Activated T-cell treated with anti-CD3 and anti-CD28 coated beads, Interleukin-2, amount 50 U/mL, for 72 hours (primary cell): ENCODE data around the gene SPINK1. TPM values are rescaled to one million over a fixed set of nuclear protein-coding genes. Genes with fewer than 3 reads are reported as not detected.
"Not testable (repeated sequence)": the region's sequence is repeated elsewhere in the genome, so short reads cannot be mapped to it uniquely, and the experiment has no call there.

Experiments
- ATAC-seq, 2 donors: fragments of 150-1000 bp; cut with Tn5 transposase; replicated peaks in 1 of 2; 2 replicates each; pipeline ENCODE4 v1.10.0; 2021; ENCODE audit warnings: moderate library complexity in 2 of 2, mild to moderate bottlenecking in 1 of 2
- DNase-seq, 2 donors: peaks; one replicate each; pipeline ENCODE4 v3.0.0; 2021 to 2022; ENCODE audit warnings: mixed read lengths in 1 of 2
- H3K27ac Mint-ChIP-seq: one replicate; pipeline ENCODE4 v1.8.0; 2022; ENCODE audit warnings: mild to moderate bottlenecking, moderate library complexity, mixed read lengths
- H3K27me3 Mint-ChIP-seq: one replicate; pipeline ENCODE4 v1.8.0; 2022; ENCODE audit warnings: low read depth, mixed read lengths
- H3K36me3 Mint-ChIP-seq, 2 donors: one replicate each; pipeline ENCODE4 v1.8.0; 2022; ENCODE audit warnings: mixed read lengths in 2 of 2, mild to moderate bottlenecking in 1 of 2; ENCODE audit not compliant: insufficient read depth in 2 of 2
- H3K4me1 Mint-ChIP-seq: one replicate; pipeline ENCODE4 v1.8.0; 2022; ENCODE audit warnings: low read depth, mixed read lengths
- H3K4me3 Mint-ChIP-seq, 2 donors: one replicate each; pipeline ENCODE4 v1.8.0; 2022; ENCODE audit warnings: mild to moderate bottlenecking in 2 of 2, mixed read lengths in 2 of 2, moderate library complexity in 2 of 2
- H3K9me3 Mint-ChIP-seq, 2 donors: one replicate each; pipeline ENCODE4 v1.8.0; 2022; ENCODE audit warnings: mixed read lengths in 2 of 2
- total RNA-seq, 2 donors: library from RNA; stranded (reverse); gene quantifications; one replicate each; pipeline ENCODE4 v1.2.3, GENCODE V29; 2022

The SPINK1 gene
- total RNA-seq, 2 donors from 2014 or later, result not detected

DNA sequence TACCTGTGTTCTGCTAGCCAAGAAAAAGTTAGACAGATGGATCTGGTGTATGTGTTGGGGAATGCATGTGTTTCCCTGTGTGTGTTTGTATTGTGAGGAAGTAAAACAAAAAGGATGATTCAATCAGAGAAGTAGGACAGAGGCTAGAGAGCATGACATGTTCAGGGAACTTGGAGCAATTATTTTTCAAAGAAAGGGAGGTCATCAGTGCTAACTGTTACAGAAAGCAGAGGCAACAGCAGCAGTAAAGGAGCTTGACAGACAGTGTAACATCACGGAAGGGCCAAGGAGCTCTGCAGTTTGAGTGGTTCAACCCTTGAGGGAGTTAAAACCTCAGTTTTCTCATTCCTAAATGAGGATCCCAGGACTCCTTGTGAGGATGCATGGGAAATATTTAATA, 13.2 kb downstream of the SPINK1 start:
- no peaks in the 10 kb centered on the region for H3K4me1 Mint-ChIP-seq
- no peaks in the 10 kb centered on the region for H3K27me3 Mint-ChIP-seq
- DNase-seq (no peak), ATAC-seq (no peak)
- no peak overlapping the region for H3K27ac Mint-ChIP-seq
- no peak overlapping the region for H3K4me3 Mint-ChIP-seq
- no peaks in the 10 kb centered on the region for H3K36me3 Mint-ChIP-seq
- no peaks in the 10 kb centered on the region for H3K9me3 Mint-ChIP-seq

DNA sequence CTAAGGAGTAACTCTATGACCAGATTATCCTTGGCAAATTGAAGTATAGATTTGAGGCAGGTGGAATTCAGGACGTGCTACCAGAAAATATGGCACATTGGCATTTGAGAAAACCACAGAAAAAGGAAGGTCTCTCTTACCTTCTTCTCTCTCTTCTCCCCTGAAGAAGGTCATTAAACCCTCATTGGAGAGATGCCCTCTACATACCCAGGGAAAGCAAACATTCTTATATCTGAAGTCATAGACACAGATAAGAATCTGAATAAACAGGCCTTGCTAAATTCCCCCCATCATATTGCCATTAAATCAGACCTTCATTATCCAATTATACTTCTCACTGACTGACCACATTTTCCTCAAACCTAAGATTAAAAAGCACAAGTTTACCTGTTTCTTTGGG, 17.8 kb downstream of the SPINK1 start:
- Mint-ChIP-seq H3K4me3 (no peak overlapping the region), H3K4me1 (no peaks in the 10 kb centered on the region), H3K27ac (no peak overlapping the region), H3K9me3 (no peaks in the 10 kb centered on the region), H3K27me3 (no peaks in the 10 kb centered on the region), H3K36me3 (no peaks in the 10 kb centered on the region)
- ATAC-seq (no peak), DNase-seq (no peak)

DNA sequence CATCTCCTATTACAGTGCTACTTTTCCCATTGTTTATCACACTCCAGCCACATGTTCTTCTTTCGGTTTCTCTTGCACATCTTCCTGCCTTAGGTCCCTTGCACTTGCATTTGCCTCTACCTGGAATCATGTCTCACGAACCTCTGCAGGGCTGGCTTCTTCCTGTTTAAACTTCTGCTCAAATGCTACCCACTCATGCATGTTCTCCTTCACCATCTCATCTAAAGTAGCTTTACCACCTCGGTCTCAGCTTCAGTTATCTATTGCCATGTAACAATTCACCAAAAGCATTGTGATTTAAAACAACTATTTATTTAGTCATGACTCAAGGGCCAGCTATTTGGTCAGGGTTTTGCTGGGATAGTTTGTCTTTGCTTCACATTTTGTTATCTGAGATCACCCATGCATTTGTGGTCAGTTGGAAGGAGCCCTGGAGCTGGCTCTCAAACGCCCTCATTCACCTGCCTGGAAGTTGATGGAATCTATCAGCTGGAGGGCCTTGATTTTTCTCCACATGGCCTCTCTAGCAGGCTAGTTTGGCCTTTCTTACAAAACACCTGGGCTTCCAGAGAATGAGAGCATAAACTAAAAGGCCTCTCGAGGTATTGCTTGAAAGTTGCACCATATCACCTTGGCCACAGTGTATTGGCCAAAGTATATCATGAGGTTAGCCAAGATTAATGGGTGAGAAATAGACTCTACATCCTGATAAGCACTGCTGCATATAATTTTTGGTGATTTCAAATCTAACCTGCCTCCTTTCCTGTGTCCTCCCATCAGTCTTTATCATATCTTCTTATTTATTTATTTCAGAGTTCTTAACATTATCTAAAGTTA, 21.4 kb downstream of the SPINK1 start:
- Mint-ChIP-seq H3K9me3 (no peaks in the 10 kb centered on the region), H3K27me3 (no peaks in the 10 kb centered on the region), H3K4me3 (no peak overlapping the region), H3K27ac (no peak overlapping the region), H3K36me3 (no peaks in the 10 kb centered on the region), H3K4me1 (no peaks in the 10 kb centered on the region)
- no peak for ATAC-seq
- DNase-seq, result no peak

DNA sequence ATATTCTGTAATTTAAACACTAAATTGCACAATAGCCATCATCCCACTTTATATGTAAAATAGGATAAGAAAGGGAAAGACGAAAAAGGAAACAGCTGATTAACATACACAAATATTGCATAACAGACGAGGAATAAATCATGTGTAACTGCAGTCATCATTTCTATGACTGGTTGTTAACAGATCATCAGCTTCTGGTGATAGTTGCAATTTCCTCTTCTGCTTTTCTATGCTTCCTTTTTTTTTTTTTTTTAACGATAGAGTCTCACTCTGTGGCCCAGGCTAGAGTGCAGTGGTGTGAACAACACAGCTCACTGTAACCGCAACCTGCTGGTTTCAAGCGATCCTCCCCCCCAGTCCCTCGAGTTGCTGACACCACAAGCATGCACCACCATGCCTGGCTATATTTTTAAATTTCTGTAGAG, 26.4 kb downstream of the SPINK1 start:
- no peaks in the 10 kb centered on the region for H3K9me3 Mint-ChIP-seq
- H3K27me3 Mint-ChIP-seq, result no peaks in the 10 kb centered on the region
- ATAC-seq, result peak; percentile 54 to 64
- no peak overlapping the region for H3K4me3 Mint-ChIP-seq
- DNase-seq, result peak in 1 of 2 donors; percentile 31
- no peaks in the 10 kb centered on the region for H3K4me1 Mint-ChIP-seq
- no peak overlapping the region for H3K27ac Mint-ChIP-seq
- no peaks in the 10 kb centered on the region for H3K36me3 Mint-ChIP-seq

DNA sequence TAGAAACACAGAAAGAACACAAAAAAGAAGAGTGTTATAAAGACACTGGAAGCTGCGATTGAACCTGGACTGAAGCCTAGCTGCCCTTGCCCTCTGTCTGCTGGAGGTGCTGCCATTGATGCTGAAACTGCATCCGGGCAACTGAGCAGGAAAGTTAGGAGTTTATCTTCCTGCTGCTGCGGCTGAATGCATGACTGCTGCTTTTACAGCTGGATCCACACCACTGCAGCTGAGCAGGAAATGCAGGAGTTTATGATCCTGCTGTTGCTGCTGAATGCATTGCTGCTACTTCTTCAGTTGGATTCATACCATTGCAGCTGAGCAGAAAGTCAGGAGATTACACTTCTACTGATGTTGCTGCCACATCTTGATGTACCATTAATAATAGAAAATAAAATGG, 27.1 kb downstream of the SPINK1 start:
- Mint-ChIP-seq H3K27me3 (no peaks in the 10 kb centered on the region), H3K27ac (no peak overlapping the region)
- ATAC-seq, result no peak

DNA sequence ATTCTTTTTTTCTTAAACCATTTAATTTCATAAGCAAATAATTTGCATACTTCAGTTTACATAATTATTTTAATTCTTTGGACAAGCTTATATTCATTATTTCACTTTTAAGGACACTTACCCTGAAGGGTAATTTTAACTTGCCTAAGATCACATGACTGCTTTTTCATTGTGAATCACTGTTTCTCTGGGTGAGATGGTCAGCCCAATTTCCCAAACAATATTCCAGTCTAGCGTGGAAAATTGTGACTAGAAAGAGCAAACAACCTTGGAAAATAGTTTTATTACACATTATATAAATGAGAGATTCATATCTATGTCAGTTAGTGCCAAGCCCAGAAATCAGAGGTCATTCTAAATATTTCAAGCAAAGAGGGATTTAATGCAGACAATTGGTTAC, 27.5 kb downstream of the SPINK1 start:
- H3K4me3 Mint-ChIP-seq, result no peak overlapping the region
- no peaks in the 10 kb centered on the region for H3K4me1 Mint-ChIP-seq
- no peaks in the 10 kb centered on the region for H3K9me3 Mint-ChIP-seq
- no peak for DNase-seq
- no peak overlapping the region for H3K27ac Mint-ChIP-seq
- H3K27me3 Mint-ChIP-seq, result no peaks in the 10 kb centered on the region
- no peaks in the 10 kb centered on the region for H3K36me3 Mint-ChIP-seq
- ATAC-seq, result no peak

More for the DNA sequence above, 27.1 kb downstream of the SPINK1 start:
- Mint-ChIP-seq H3K9me3 (no peaks in the 10 kb centered on the region), H3K36me3 (no peaks in the 10 kb centered on the region), H3K4me3 (no peak overlapping the region), H3K4me1 (no peaks in the 10 kb centered on the region)
- DNase-seq, result no peak

DNA sequence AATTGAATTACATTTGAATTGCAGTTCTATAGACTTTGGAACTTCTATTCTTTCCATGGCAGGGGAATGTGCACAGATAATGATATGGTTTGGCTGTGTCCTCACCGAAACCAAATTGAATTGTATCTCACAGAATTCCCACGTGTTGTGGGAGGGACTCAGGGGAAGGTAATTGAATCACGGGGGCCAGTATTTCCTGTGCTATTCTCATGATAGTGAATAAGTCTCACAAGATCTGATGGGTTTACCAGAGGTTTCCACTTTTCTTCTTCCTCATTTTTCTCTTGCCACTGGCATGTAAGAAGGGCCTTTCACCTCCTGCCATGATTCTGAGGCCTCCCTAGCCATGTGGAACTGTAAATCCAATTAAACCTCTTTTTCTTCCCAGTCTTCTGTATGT, 28.3 kb downstream of the SPINK1 start:
- H3K9me3 Mint-ChIP-seq, H3K27me3 Mint-ChIP-seq, H3K27ac Mint-ChIP-seq, H3K36me3 Mint-ChIP-seq, DNase-seq, ATAC-seq, H3K4me3 Mint-ChIP-seq, H3K4me1 Mint-ChIP-seq: not testable (repeated sequence)

DNA sequence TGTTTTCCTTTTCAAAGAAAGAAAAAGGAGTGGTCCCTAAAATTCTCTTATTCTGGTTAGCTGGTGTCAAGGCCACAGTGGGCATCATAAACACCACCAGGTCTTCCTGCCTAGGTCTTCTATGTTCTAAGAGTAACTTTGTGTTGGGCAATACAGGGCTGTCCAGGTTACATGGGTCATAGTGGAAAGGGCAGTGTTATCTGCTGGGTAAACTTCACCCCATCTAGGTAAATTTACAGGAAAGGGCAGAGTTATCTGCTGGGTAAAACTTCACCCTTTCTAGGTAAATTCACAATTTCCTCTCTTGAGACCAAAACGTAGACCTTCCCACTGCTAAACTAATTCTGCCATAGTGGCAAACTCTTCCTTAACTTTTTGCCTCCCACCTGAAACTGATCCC, 30.0 kb downstream of the SPINK1 start:
- Mint-ChIP-seq H3K9me3 (no peaks in the 10 kb centered on the region), H3K27me3 (no peaks in the 10 kb centered on the region), H3K4me3 (no peak overlapping the region), H3K36me3 (no peaks in the 10 kb centered on the region), H3K27ac (no peak overlapping the region), H3K4me1 (no peaks in the 10 kb centered on the region)
- no peak for ATAC-seq
- no peak for DNase-seq

DNA sequence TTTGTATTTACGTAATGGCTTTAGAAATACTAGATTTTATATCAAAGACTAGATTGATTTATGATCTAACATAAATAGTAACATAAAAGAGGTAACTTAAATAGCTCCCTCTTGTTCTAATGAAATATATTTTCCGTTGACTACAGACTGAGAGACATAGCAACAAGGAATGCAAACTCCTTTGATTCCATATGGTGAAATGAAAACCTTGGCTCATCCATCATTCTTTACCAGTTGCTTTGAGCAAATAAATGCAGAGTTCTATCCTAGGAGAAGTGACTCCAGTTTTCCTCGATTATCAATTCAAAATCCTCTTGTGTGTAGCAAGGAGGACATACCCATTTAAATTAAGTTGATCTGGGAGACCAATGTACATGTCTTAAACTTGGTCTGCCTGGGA, 31.0 kb downstream of the SPINK1 start:
- no peak overlapping the region for H3K4me3 Mint-ChIP-seq
- no peaks in the 10 kb centered on the region for H3K27me3 Mint-ChIP-seq
- H3K4me1 Mint-ChIP-seq, result no peaks in the 10 kb centered on the region
- H3K9me3 Mint-ChIP-seq, result no peaks in the 10 kb centered on the region
- H3K27ac Mint-ChIP-seq, result no peak overlapping the region
- ATAC-seq (no peak), DNase-seq (no peak)
- no peaks in the 10 kb centered on the region for H3K36me3 Mint-ChIP-seq

DNA sequence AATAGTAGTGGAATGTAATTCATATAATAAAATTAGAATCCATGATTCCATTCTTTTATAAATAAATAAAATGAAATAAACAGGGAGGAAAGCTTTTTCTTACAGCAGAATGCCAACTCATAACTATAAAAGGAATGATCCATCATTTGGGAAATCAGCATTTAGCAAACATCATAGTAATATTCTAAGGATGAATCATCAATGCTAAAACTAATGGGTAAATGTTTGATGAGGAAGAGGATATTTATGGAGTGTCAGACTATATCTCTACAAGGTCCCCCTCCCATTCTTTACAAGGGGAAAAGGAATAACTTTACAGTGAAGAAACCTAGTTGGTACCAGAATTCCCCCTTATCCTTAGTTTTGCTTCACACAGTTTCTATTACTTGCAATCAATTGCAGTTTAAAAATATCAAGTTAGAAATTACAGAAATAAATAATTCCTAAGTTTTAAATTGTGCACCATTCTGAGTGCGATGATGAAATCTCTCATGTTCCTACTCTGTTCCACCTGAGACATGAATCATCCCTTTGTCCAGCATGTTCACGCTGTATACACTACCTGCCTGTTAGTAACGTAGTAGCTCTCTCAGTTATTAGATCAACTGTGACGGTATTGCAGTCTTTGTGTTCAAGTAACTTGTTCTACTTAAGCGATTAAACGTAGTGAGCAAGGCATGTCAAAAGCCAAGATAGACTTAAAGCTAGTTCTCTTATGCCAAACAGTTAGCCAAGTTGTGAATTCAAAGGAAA, 34.7 kb downstream of the SPINK1 start:
- Mint-ChIP-seq H3K4me1 (no peaks in the 10 kb centered on the region), H3K9me3 (no peaks in the 10 kb centered on the region), H3K27ac (no peak overlapping the region), H3K36me3 (no peaks in the 10 kb centered on the region), H3K27me3 (no peaks in the 10 kb centered on the region), H3K4me3 (no peak overlapping the region)
- no peak for DNase-seq
- no peak for ATAC-seq

DNA sequence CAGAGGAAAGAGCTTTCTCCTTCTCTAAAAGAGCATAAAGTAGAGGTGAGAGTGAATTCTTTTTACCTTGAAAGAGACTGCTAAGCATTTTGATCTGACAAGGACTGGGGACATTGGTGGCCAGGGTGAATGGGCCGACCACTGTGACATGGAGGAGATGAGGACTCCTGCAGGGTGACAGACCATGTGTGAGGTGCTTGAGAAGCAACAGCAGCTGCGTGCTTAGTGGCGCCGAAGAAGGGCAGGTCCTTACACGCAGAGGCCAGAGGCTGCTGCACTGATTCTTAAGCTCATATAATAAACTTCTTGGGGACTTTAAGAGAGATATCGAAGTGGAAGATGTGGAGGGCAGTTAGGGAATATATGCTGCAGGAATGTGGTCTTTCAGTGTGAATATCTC, 40.3 kb downstream of the SPINK1 start:
- Mint-ChIP-seq H3K4me1 (no peaks in the 10 kb centered on the region), H3K36me3 (no peaks in the 10 kb centered on the region), H3K9me3 (no peaks in the 10 kb centered on the region), H3K27me3 (no peaks in the 10 kb centered on the region), H3K4me3 (no peak overlapping the region), H3K27ac (no peak overlapping the region)
- DNase-seq (no peak), ATAC-seq (no peak)

DNA sequence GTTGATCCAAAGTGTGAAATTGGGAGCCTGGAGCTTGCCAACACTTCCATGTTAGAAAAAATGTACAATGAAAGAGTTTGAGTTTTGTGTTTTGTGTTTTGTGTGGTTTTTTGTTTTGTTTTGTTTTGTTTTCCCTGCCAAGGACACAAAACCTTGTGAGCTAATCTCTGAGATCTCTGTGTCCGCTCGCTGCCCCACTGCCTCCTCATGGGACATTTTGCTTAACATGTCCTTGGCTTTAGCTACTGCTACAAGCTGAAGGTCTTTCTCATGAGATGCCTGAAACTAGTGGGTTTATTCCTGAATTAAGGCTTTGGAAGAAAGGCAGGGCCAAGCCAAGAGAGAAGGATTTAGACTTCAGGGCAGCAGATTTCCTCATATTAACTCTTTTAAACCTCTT, 41.7 kb downstream of the SPINK1 start:
- DNase-seq (no peak), ATAC-seq (no peak)
- Mint-ChIP-seq H3K36me3 (no peaks in the 10 kb centered on the region), H3K4me3 (no peak overlapping the region), H3K27ac (no peak overlapping the region), H3K4me1 (no peaks in the 10 kb centered on the region), H3K9me3 (no peaks in the 10 kb centered on the region), H3K27me3 (no peaks in the 10 kb centered on the region)

DNA sequence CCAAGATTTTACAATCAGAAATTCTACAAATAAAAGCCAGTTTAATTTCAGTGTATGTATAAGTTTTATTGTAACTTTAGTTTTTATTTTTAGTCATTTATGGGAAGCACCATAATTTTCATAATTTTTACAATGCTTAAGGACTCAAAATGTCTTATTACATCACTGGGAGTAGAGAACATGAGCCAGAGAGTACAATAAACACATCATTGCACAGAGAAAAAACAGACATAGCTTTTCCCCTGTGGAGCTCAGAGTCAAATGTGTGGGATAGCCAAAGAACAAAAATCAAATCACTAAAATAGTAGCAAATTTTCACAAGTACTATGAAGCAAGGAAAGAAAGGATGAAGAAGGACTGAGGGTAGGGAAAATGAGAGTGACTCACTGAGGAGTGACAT, 43.4 kb downstream of the SPINK1 start:
- H3K4me3 Mint-ChIP-seq, result no peak overlapping the region
- H3K4me1 Mint-ChIP-seq, result no peaks in the 10 kb centered on the region
- H3K27ac Mint-ChIP-seq, result no peak overlapping the region
- ATAC-seq, result no peak
- no peaks in the 10 kb centered on the region for H3K27me3 Mint-ChIP-seq
- H3K9me3 Mint-ChIP-seq, result no peaks in the 10 kb centered on the region
- no peak for DNase-seq
- no peaks in the 10 kb centered on the region for H3K36me3 Mint-ChIP-seq
